Activated B cell treated with CpG ODN at 0.5 μM for 24 hours (primary cell): Measurements from ENCODE around the gene FOXP1. TPM values are rescaled to one million over a fixed set of nuclear protein-coding genes. Genes with fewer than 3 reads are reported as not detected.

Experiments used
- ATAC-seq: fragments of 200-7000 bp; cut with Tn5 transposase; one replicate; pipeline ENCODE4 v1.10.0; 2021; ENCODE audit warnings: low read depth, mild to moderate bottlenecking, moderate library complexity
- CTCF ChIA-PET: fragments of 350-600 bp; sonication (Branson Sonifier 250); formaldehyde crosslinking; loops from one replicate; lab custom pipeline; 2021; ENCODE audit warnings: antibody characterized with exemption; lab: Charles Lee
- POLR2A ChIA-PET: fragments of 350-600 bp; sonication (Branson Sonifier 250); formaldehyde crosslinking; loops from one replicate; lab custom pipeline; 2021; ENCODE audit warnings: antibody characterized with exemption; lab: Charles Lee
- DNase-seq: peaks from one replicate; pipeline ENCODE4 v3.0.0; 2022
- H3K27ac Mint-ChIP-seq: one replicate; pipeline ENCODE4 v1.8.0; 2020; ENCODE audit warnings: mixed read lengths
- H3K27me3 Mint-ChIP-seq: one replicate; pipeline ENCODE4 v1.8.0; 2021; ENCODE audit warnings: mixed read lengths
- H3K36me3 Mint-ChIP-seq: one replicate; pipeline ENCODE4 v1.8.0; 2021; ENCODE audit warnings: low read depth, mixed read lengths
- H3K4me1 Mint-ChIP-seq: one replicate; pipeline ENCODE4 v1.8.0; 2021; ENCODE audit warnings: mixed read lengths
- H3K4me3 Mint-ChIP-seq: one replicate; pipeline ENCODE4 v1.8.0; 2020; ENCODE audit warnings: mild to moderate bottlenecking, mixed read lengths
- H3K9me3 Mint-ChIP-seq: one replicate; pipeline ENCODE4 v1.8.0; 2020; ENCODE audit warnings: mixed read lengths
- intact Hi-C: fragments of 100-400 bp; cut with micrococcal nuclease; formaldehyde crosslinking; loops from one replicate; pipeline ENCODE4 v1.15.1; 2024
- total RNA-seq: library from RNA; stranded (reverse); gene quantifications from 2 replicates; pipeline ENCODE4 v1.2.3, GENCODE V29; 2022
- TF ChIP-seq, protein P1 (sequence below): fragments of 200-600 bp; IDR thresholded peaks from one replicate; pipeline ENCODE4 v1.8.0; 2022; ENCODE audit warnings: antibody characterized with exemption, mild to moderate bottlenecking

The FOXP1 gene
- total RNA-seq, 1 donor from 2014 or later = 563 TPM

DNA sequence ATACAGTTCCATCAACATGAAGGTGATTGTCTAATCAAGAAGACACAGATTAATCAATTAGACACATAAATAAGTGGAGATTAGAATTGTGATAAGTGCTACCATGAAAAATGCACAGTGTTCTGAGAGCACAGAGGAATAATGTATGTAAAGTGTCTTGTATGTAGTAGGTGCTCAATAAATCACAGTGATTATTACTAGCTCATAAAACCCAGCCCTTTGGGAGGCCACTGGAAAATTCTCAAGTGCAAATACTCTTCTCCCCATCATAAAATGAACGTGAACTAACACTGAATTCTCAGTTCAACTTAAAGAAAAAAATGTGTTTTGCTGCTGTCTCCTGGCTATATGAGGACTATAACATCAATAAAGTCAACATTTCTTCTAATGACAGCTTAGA lies 368.2 kb downstream of the FOXP1 start:
- Mint-ChIP-seq H3K27ac (peak overlapping the region; percentile 15), H3K9me3 (no peaks in the 10 kb centered on the region), H3K4me1 (peaks cover 74% of the 10 kb centered on the region), H3K36me3 (peaks cover 25% of the 10 kb centered on the region), H3K4me3 (no peak overlapping the region), H3K27me3 (no peaks in the 10 kb centered on the region)
- POLR2A ChIA-PET = interaction anchor here (1.0 to 2.5 kb wide), 2 partner anchors 11 to 16 kb away, joined by 6 to 8 read pairs; no protein-coding TSS in a partner anchor
- no peak for ATAC-seq
- intact Hi-C loops = loop anchor here (2.0 kb wide), 1 partner anchor 15 kb away; no protein-coding TSS in a partner anchor
- no peak for DNase-seq
- CTCF ChIA-PET = no interaction called here
- TF ChIP-seq, protein P1, sequence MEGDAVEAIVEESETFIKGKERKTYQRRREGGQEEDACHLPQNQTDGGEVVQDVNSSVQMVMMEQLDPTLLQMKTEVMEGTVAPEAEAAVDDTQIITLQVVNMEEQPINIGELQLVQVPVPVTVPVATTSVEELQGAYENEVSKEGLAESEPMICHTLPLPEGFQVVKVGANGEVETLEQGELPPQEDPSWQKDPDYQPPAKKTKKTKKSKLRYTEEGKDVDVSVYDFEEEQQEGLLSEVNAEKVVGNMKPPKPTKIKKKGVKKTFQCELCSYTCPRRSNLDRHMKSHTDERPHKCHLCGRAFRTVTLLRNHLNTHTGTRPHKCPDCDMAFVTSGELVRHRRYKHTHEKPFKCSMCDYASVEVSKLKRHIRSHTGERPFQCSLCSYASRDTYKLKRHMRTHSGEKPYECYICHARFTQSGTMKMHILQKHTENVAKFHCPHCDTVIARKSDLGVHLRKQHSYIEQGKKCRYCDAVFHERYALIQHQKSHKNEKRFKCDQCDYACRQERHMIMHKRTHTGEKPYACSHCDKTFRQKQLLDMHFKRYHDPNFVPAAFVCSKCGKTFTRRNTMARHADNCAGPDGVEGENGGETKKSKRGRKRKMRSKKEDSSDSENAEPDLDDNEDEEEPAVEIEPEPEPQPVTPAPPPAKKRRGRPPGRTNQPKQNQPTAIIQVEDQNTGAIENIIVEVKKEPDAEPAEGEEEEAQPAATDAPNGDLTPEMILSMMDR = no peak

DNA sequence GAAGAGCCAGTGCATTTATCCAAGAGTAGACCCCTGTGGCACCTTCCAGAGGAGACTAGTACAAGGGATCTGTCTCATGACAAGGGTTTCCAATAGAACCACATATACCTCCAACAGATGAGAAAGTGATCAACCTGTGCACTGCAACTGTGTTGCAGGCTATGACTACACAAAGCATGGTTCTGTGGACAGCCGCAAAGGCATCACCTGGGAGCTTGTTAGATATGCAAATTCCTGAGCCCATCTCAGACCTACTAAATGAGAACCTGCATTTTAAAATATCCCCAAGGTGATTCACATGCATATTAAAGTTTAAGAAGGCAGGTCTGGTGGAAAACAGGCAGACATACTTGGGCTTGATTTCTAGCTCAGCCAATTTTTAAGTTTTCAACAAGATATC lies 368.7 kb downstream of the FOXP1 start:
- DNase-seq (no peak), ATAC-seq (peak; percentile 70)
- peaks cover 28% of the 10 kb centered on the region for H3K36me3 Mint-ChIP-seq
- no peaks in the 10 kb centered on the region for H3K27me3 Mint-ChIP-seq
- no peaks in the 10 kb centered on the region for H3K9me3 Mint-ChIP-seq
- ChIA-PET POLR2A (interaction anchor here (0.6 to 2.5 kb wide), 3 partner anchors 11 to 83 kb away, joined by 6 to 8 read pairs (median 6); no protein-coding TSS in a partner anchor), CTCF (no interaction called here)
- H3K4me3 Mint-ChIP-seq = no peak overlapping the region
- TF ChIP-seq, protein P1 = no peak
- intact Hi-C loops = loop anchor here (2.0 kb wide), 1 partner anchor 14 kb away; no protein-coding TSS in a partner anchor
- peak overlapping the region; percentile 15 for H3K27ac Mint-ChIP-seq
- peaks cover 74% of the 10 kb centered on the region for H3K4me1 Mint-ChIP-seq

DNA sequence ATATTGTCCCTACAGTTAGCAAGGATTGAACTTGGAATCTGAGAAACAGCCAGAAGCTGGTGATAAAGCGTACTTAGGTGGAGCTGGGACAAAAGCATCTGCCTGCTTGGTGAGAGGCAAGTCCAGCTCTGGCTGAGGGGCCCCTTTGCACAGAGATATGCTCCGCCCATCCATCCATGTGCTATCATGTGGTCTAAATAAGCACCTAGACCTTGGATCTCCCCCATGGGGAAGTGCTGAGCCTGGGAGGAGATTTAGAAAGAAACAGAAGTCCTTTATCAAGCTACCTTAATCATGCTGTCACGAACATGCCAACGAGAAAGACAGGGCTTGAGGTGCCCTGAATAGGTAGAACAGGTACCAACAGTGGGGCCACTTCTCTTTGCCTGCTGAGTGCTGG lies 369.5 kb downstream of the FOXP1 start:
- POLR2A ChIA-PET = interaction anchor here (1.3 kb wide), 1 partner anchor 17 kb away, joined by 4 read pairs; no protein-coding TSS in a partner anchor
- ATAC-seq (no peak), DNase-seq (no peak)
- Mint-ChIP-seq H3K27me3 (no peaks in the 10 kb centered on the region), H3K9me3 (no peaks in the 10 kb centered on the region), H3K36me3 (peaks cover 26% of the 10 kb centered on the region), H3K4me1 (peaks cover 79% of the 10 kb centered on the region), H3K27ac (no peak overlapping the region), H3K4me3 (no peak overlapping the region)
- intact Hi-C loops = loop anchor here (2.0 kb wide), 1 partner anchor 13 kb away; no protein-coding TSS in a partner anchor
- CTCF ChIA-PET = no interaction called here
- TF ChIP-seq, protein P1 = no peak

DNA sequence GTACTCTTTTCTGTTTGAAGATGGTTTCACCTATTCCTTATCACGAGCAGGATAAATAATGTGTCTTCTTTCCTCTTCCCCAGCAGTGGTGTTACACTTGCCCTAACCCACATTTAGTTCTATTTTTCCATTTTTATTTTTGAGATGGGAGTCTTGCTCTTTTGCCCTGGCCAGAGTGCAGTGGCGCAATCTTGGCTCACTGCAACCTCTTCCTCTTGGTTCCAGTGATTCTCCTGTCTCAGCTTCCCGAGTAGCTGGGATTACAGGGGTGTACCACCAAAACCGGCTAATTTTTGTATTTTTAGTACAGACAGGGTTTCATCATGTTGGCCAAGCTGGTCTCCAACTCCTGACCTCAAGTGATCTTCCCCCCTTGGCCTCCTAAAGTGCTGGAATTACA lies 372.4 kb downstream of the FOXP1 start:
- intact Hi-C loops = no loop called here
- POLR2A ChIA-PET = interaction anchor here (0.6 kb wide), 1 partner anchor 20 kb away, joined by 6 read pairs; no protein-coding TSS in a partner anchor
- DNase-seq (no peak), ATAC-seq (no peak)
- no peaks in the 10 kb centered on the region for H3K9me3 Mint-ChIP-seq
- H3K36me3 Mint-ChIP-seq = peaks cover 21% of the 10 kb centered on the region
- no peak overlapping the region for H3K4me3 Mint-ChIP-seq
- H3K27me3 Mint-ChIP-seq = no peaks in the 10 kb centered on the region
- TF ChIP-seq, protein P1 = no peak
- peaks cover 81% of the 10 kb centered on the region for H3K4me1 Mint-ChIP-seq
- H3K27ac Mint-ChIP-seq = peak overlapping the region; percentile 11
- CTCF ChIA-PET = no interaction called here

DNA sequence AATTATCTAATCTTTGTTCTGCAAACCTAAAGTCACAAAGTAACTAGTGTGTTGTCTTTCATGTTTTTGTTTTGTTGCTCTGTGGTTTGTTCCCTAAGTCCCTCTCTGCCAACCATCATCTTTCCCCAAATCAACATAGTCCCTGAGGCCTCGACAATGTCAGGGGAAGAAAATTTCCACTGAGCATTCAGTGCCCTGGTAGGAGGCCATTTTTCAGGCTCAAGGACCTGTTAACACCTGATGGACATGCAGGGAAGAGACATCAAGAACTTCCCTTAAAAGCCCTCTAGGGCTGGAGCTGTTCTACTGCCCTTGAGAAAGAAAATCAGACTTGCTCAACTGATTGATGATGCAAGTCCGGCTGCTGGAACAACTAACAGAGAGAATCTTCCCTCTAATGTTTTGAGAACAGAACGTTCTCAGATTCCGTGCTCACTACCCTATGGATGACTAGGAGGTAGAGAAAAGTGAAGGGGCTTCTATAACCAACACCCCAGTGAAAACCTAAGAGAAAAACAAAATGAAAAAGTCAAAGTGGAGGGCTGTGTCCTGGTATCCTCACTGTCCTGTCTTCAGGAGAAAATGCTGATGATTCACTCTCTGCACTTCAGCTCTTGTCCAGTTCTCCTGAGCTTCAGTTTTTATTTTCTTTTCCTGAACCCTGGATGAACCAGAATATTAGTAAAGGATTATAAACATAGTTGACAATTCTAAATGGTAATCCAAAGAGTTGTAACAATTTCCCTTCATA lies 373.1 kb downstream of the FOXP1 start:
- intact Hi-C loops = no loop called here
- no peak for DNase-seq
- Mint-ChIP-seq H3K27ac (peak overlapping the region; percentile 68), H3K27me3 (no peaks in the 10 kb centered on the region), H3K36me3 (peaks cover 21% of the 10 kb centered on the region), H3K9me3 (no peaks in the 10 kb centered on the region), H3K4me3 (no peak overlapping the region), H3K4me1 (peaks cover 79% of the 10 kb centered on the region)
- TF ChIP-seq, protein P1 = no peak
- ChIA-PET CTCF (no interaction called here), POLR2A (interaction anchor here (0.6 kb wide), 1 partner anchor 20 kb away, joined by 6 read pairs; no protein-coding TSS in a partner anchor)
- ATAC-seq = no peak
